Activated CD8-positive, alpha-beta T cell treated with anti-CD3 and anti-CD28 coated beads, Interleukin-2, amount 10 ng/mL, durations not matched to agents 7 days and 5 days (primary cell): Measurements from ENCODE around the gene KLF9. TPM values are rescaled to one million over a fixed set of nuclear protein-coding genes. Genes with fewer than 3 reads are reported as not detected.
A peak's percentile ranks its signal among the peaks of the same experiment; 100 is the strongest.

ENCODE experiments used
- ATAC-seq: fragments of 150-1000 bp; cut with Tn5 transposase; one replicate; pipeline ENCODE4 v1.10.0; 2021; ENCODE audit warnings: moderate library complexity
- CTCF ChIA-PET: fragments of 350-600 bp; sonication (Branson Sonifier 250); formaldehyde crosslinking; loops from one replicate; lab custom pipeline; 2021; ENCODE audit warnings: antibody characterized with exemption; lab: Charles Lee
- POLR2A ChIA-PET: fragments of 350-600 bp; sonication (Branson Sonifier 250); formaldehyde crosslinking; loops from one replicate; lab custom pipeline; 2021; ENCODE audit warnings: antibody characterized with exemption; lab: Charles Lee
- DNase-seq: peaks from one replicate; pipeline ENCODE4 v3.0.0-alpha.2; 2020
- H3K27ac Mint-ChIP-seq: one replicate; pipeline ENCODE4 v1.8.0; 2021; ENCODE audit warnings: mild to moderate bottlenecking, mixed read lengths
- H3K27me3 Mint-ChIP-seq: one replicate; pipeline ENCODE4 v1.8.0; 2021; ENCODE audit warnings: low read depth, mixed read lengths
- H3K36me3 Mint-ChIP-seq: one replicate; pipeline ENCODE4 v1.8.0; 2021; ENCODE audit warnings: low read depth, mixed read lengths
- H3K4me1 Mint-ChIP-seq: one replicate; pipeline ENCODE4 v1.8.0; 2021; ENCODE audit warnings: low read depth, mixed read lengths
- H3K4me3 Mint-ChIP-seq: one replicate; pipeline ENCODE4 v1.8.0; 2021; ENCODE audit warnings: mild to moderate bottlenecking, mixed read lengths
- H3K9me3 Mint-ChIP-seq: one replicate; pipeline ENCODE4 v1.8.0; 2022; ENCODE audit warnings: mixed read lengths; ENCODE audit not compliant: insufficient read depth
- total RNA-seq, 2 experiments: library from RNA; stranded (reverse); gene quantifications; one replicate each; pipeline ENCODE4 v1.2.3, GENCODE V29; 2021

KLF9 gene
- total RNA-seq, 2 experiments from 2014 or later = 8.8 to 9.6 TPM

DNA sequence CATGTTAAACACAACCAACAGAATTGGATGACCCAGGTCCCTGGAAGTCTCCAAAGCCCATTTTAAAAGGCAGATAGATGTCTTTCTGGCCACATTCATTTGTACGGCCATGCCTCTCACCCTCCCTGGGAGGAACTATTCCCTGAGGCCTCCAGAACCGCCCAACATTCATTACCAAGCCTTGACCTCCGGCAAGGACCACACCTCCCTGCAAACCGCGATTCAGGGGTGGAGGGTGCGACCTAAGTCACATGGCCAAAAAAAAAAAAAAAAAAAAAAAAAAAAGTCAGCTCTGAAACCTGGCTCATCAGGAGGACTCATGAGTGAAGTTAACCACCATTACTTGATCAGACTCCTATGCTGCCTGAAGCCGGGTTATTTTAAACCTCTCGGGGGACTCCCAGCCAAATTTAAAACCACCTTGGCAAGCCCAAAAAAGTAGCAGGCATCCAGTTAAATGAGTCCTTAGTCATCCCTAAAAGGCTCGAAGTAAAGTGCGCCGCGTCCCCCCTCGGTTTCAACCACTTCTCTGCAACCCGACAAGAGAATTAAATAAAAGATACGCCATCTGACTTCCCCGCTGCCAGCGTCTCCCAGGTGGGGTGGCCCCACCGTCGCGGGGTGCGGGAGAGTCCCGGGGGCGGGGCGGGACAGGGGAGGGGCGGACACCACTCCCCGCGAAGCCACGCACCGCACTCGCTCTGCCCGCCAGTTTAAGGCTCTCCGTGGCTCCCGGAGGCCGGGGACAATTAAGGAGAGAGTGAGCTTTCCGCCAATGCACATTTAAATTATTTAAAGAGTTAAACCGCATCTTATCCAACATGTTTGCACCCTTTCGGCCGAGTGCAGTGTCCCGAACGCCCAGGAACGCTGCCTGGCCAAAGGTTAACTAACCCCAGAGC is 2.3 kb downstream of the KLF9 start:
- H3K27me3 Mint-ChIP-seq = no peaks in the 10 kb centered on the region
- ATAC-seq = peak; percentile 16
- peak overlapping the region; percentile 94 for H3K27ac Mint-ChIP-seq
- H3K4me3 Mint-ChIP-seq = peak overlapping the region; percentile 87
- DNase-seq = peak; percentile 69
- POLR2A ChIA-PET = interaction anchor here (0.6 to 11.1 kb wide), 9 partner anchors 8 to 181 kb away, joined by 3 to 90 read pairs (median 5); partner anchors contain the start of gene SMC5
- peaks cover 2% of the 10 kb centered on the region for H3K36me3 Mint-ChIP-seq
- H3K4me1 Mint-ChIP-seq = peaks cover 51% of the 10 kb centered on the region
- no peaks in the 10 kb centered on the region for H3K9me3 Mint-ChIP-seq
- CTCF ChIA-PET = interaction anchor here (1.2 kb wide), 1 partner anchor 190 kb away, joined by 6 read pairs; no protein-coding TSS in a partner anchor

GRCh38 chr9:70411121-70411929 is 3.1 kb downstream of the KLF9 start:
- peak; percentile 14 for ATAC-seq
- Mint-ChIP-seq H3K27ac (peak overlapping the region; percentile 94), H3K9me3 (no peaks in the 10 kb centered on the region), H3K27me3 (no peaks in the 10 kb centered on the region), H3K36me3 (peaks cover 2% of the 10 kb centered on the region), H3K4me3 (peak overlapping the region; percentile 87), H3K4me1 (peaks cover 60% of the 10 kb centered on the region)
- CTCF ChIA-PET = interaction anchor here (0.6 to 1.6 kb wide), 7 partner anchors 8 to 191 kb away, joined by 3 to 12 read pairs (median 3); no protein-coding TSS in a partner anchor
- POLR2A ChIA-PET = interaction anchor here (0.9 to 11.1 kb wide), 6 partner anchors 9 to 155 kb away, joined by 3 to 90 read pairs (median 4); no protein-coding TSS in a partner anchor
- DNase-seq = peak; percentile 58

DNA sequence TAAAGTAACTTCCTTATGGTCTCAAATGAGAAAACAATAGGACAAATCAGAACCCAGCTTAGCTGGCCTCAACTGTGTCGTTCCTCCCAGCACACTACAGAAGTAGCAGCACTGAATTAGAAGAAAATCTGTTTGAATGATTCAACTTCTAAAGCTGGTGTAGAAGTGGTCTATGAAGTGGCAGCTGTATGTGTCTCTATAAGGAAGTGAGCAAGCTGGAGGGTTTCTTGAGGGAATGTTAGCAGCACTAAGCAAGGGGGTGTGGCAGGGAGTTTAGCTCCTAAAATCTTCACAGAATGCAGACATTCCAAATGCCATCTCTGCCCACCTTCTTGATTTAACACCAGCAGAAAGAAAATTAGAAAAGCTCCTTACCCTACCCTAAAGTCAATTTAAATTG is 4.1 kb downstream of the KLF9 start:
- peaks cover 2% of the 10 kb centered on the region for H3K36me3 Mint-ChIP-seq
- ChIA-PET CTCF (interaction anchor here (0.8 to 1.6 kb wide), 6 partner anchors 9 to 192 kb away, joined by 3 to 12 read pairs (median 4); no protein-coding TSS in a partner anchor), POLR2A (interaction anchor here (0.6 to 11.1 kb wide), 6 partner anchors 10 to 87 kb away, joined by 3 to 90 read pairs (median 4); no protein-coding TSS in a partner anchor)
- no peaks in the 10 kb centered on the region for H3K9me3 Mint-ChIP-seq
- ATAC-seq (no peak), DNase-seq (no peak)
- H3K4me1 Mint-ChIP-seq = peaks cover 69% of the 10 kb centered on the region
- H3K4me3 Mint-ChIP-seq = peak overlapping the region; percentile 87
- H3K27me3 Mint-ChIP-seq = no peaks in the 10 kb centered on the region
- H3K27ac Mint-ChIP-seq = peak overlapping the region; percentile 94

GRCh38 chr9:70409800-70410199 is 4.7 kb downstream of the KLF9 start:
- no peak for DNase-seq
- CTCF ChIA-PET = interaction anchor here (0.8 to 1.6 kb wide), 5 partner anchors 9 to 193 kb away, joined by 3 to 12 read pairs (median 4); no protein-coding TSS in a partner anchor
- H3K9me3 Mint-ChIP-seq = no peaks in the 10 kb centered on the region
- peaks cover 2% of the 10 kb centered on the region for H3K36me3 Mint-ChIP-seq
- POLR2A ChIA-PET = interaction anchor here (1.4 to 11.1 kb wide), 2 partner anchors 10 to 15 kb away, joined by 5 to 90 read pairs; no protein-coding TSS in a partner anchor
- ATAC-seq = no peak
- H3K27me3 Mint-ChIP-seq = no peaks in the 10 kb centered on the region
- no peak overlapping the region for H3K4me3 Mint-ChIP-seq
- H3K27ac Mint-ChIP-seq = peak overlapping the region; percentile 94
- H3K4me1 Mint-ChIP-seq = peaks cover 69% of the 10 kb centered on the region

GRCh38 chr9:70409280-70409679 is 5.2 kb downstream of the KLF9 start:
- H3K4me1 Mint-ChIP-seq = peaks cover 65% of the 10 kb centered on the region
- ChIA-PET CTCF (interaction anchor here (1.3 to 1.6 kb wide), 2 partner anchors 16 to 193 kb away, joined by 3 to 6 read pairs; no protein-coding TSS in a partner anchor), POLR2A (interaction anchor here (11.1 kb wide), 1 partner anchor 11 kb away, joined by 90 read pairs; no protein-coding TSS in a partner anchor)
- H3K4me3 Mint-ChIP-seq = no peak overlapping the region
- H3K27me3 Mint-ChIP-seq = no peaks in the 10 kb centered on the region
- peaks cover 2% of the 10 kb centered on the region for H3K36me3 Mint-ChIP-seq
- H3K27ac Mint-ChIP-seq = no peak overlapping the region
- DNase-seq (no peak), ATAC-seq (no peak)
- no peaks in the 10 kb centered on the region for H3K9me3 Mint-ChIP-seq

- Mint-ChIP-seq H3K27me3 (no peaks in the 10 kb centered on the region), H3K36me3 (peaks cover 2% of the 10 kb centered on the region), H3K9me3 (no peaks in the 10 kb centered on the region), H3K4me3 (no peak overlapping the region), H3K4me1 (peaks cover 69% of the 10 kb centered on the region), H3K27ac (no peak overlapping the region)
- no peak for DNase-seq
- POLR2A ChIA-PET = interaction anchor here (11.1 kb wide), 1 partner anchor 12 kb away, joined by 90 read pairs; no protein-coding TSS in a partner anchor
- CTCF ChIA-PET = interaction anchor here (1.3 to 1.6 kb wide), 2 partner anchors 15 to 194 kb away, joined by 3 to 6 read pairs; no protein-coding TSS in a partner anchor
- no peak for ATAC-seq
Observed at GRCh38 chr9:70408393-70409040, 5.9 kb downstream of the KLF9 start.

DNA sequence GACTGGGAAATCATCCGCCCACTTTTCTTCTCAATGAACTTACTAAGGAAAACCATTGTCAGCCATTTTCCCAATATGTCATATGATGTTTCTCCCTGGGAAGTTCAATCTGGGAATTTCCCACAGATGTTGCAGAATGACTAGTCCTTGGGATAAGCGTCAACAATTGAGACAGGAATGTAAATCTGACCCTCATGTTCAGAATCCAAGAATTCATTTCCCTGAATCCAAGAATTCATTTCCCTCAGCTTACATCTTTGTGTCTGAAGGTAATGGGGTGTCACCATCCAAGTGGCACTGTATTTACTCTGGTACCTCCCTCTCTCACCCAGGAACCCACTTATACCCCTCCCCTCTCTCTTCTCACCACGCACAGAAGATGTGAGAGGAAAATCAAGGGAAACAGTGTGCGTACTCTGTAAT is 7.4 kb downstream of the KLF9 start:
- ChIA-PET CTCF (interaction anchor here (1.0 to 4.4 kb wide), 3 partner anchors 8 to 195 kb away, joined by 3 to 27 read pairs (median 8); no protein-coding TSS in a partner anchor), POLR2A (interaction anchor here (11.1 kb wide), 1 partner anchor 13 kb away, joined by 90 read pairs; no protein-coding TSS in a partner anchor)
- Mint-ChIP-seq H3K36me3 (peaks cover 2% of the 10 kb centered on the region), H3K4me3 (peak overlapping the region; percentile 80), H3K27ac (peak overlapping the region; percentile 24), H3K27me3 (no peaks in the 10 kb centered on the region), H3K4me1 (peaks cover 72% of the 10 kb centered on the region), H3K9me3 (no peaks in the 10 kb centered on the region)
- no peak for DNase-seq
- ATAC-seq = no peak

- H3K27ac Mint-ChIP-seq = peak overlapping the region; percentile 94
- CTCF ChIA-PET = interaction anchor here (1.0 to 7.4 kb wide), 7 partner anchors 7 to 196 kb away, joined by 3 to 42 read pairs (median 4); no protein-coding TSS in a partner anchor
- H3K9me3 Mint-ChIP-seq = no peaks in the 10 kb centered on the region
- peak overlapping the region; percentile 80 for H3K4me3 Mint-ChIP-seq
- no peaks in the 10 kb centered on the region for H3K27me3 Mint-ChIP-seq
- DNase-seq = peak; percentile 60
- POLR2A ChIA-PET = interaction anchor here (1.2 to 11.1 kb wide), 2 partner anchors 8 to 14 kb away, joined by 3 to 90 read pairs; partner anchors contain the start of gene KLF9
- ATAC-seq = peak; percentile 31
- H3K4me1 Mint-ChIP-seq = peaks cover 68% of the 10 kb centered on the region
- peaks cover 2% of the 10 kb centered on the region for H3K36me3 Mint-ChIP-seq
Observed at GRCh38 chr9:70406434-70406862, 8.0 kb downstream of the KLF9 start.

DNA sequence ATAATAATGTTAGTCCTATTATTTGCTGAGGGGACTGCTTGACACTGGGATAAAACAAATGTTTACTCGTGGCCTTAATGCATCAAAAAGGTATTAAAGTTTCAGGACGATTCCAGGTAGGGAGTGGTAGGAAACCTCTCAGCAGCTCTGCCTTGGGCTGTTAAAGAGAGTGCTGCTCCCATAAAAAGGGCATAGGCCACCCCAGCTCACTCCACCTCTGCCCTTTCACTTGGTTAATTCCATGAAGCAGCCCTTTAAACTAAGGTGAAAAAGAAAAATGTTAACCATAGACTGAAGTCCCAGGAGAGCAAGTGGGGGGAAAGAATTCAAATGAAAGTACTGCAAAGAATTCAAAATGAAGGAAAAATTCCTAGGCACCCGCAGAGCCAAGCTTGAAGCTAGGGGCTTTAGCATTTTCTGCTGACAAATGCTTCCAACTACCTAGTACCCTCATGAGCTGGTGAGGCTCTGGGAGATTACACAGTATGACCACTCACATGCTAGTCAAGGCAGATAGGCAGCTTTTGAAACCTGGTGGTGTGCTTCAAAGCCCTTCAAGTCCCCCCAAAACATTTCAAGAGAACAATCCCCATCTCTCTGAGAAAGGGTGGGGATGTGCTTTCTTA is 8.5 kb downstream of the KLF9 start:
- peak overlapping the region; percentile 94 for H3K27ac Mint-ChIP-seq
- DNase-seq = no peak
- no peaks in the 10 kb centered on the region for H3K27me3 Mint-ChIP-seq
- peaks cover 2% of the 10 kb centered on the region for H3K36me3 Mint-ChIP-seq
- peak; percentile 22 for ATAC-seq
- H3K4me1 Mint-ChIP-seq = peaks cover 63% of the 10 kb centered on the region
- ChIA-PET CTCF (interaction anchor here (1.0 to 7.4 kb wide), 9 partner anchors 9 to 196 kb away, joined by 3 to 42 read pairs (median 5); partner anchors contain the start of gene KLF9), POLR2A (interaction anchor here (1.2 to 11.1 kb wide), 2 partner anchors 8 to 14 kb away, joined by 3 to 90 read pairs; partner anchors contain the start of gene KLF9)
- peak overlapping the region; percentile 80 for H3K4me3 Mint-ChIP-seq
- no peaks in the 10 kb centered on the region for H3K9me3 Mint-ChIP-seq

- Mint-ChIP-seq H3K9me3 (no peaks in the 10 kb centered on the region), H3K4me1 (peaks cover 56% of the 10 kb centered on the region), H3K4me3 (no peak overlapping the region), H3K36me3 (peaks cover 2% of the 10 kb centered on the region), H3K27ac (no peak overlapping the region), H3K27me3 (no peaks in the 10 kb centered on the region)
- DNase-seq = no peak
- no peak for ATAC-seq
- ChIA-PET CTCF (interaction anchor here (1.3 to 7.4 kb wide), 6 partner anchors 10 to 198 kb away, joined by 3 to 42 read pairs (median 8); partner anchors contain the start of gene KLF9), POLR2A (interaction anchor here (1.1 to 11.1 kb wide), 2 partner anchors 10 to 16 kb away, joined by 4 to 90 read pairs; partner anchors contain the start of gene KLF9)
Observed at GRCh38 chr9:70404261-70404660, 10.2 kb downstream of the KLF9 start.
